ENCODE measurements around the gene TSPAN5. TPM values are rescaled to one million over a fixed set of nuclear protein-coding genes. Genes with fewer than 3 reads are reported as not detected.

Gene TSPAN5
- polyA plus RNA-seq, 1 donor from 2014 or later = 18.8 TPM

DNA sequence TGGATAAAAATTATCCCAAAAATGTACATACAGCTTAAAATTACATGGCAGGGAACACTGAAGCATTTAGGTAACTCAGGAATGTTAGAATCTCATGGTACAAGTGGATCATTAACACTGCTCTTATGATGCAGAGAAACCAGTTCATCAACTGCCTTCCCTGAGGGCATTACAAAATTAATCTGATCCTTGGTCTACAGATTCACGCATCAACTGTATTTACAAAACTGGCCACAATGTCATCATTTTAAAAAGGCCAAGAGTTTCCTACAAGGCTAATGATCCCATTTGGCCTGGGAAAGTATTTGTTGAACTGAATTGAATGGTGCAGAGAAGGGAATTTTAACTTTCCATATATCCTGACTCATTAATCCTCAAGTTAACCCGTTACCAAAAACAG is 84.6 kb downstream of the TSPAN5 start:
- Histone ChIP-seq H3F3A (ENCODE audit: insufficient read depth, low read length, poor library complexity, severe bottlenecking) (no peaks in the 10 kb centered on the region), H3K27me3 (ENCODE audit: insufficient read depth, low read depth, low read length) (no peaks in the 10 kb centered on the region), H2AFZ (ENCODE audit: low read depth, low read length) (no peak overlapping the region), H3K9me3 (ENCODE audit: low read length) (no peaks in the 10 kb centered on the region), H4K20me1 (ENCODE audit: insufficient read depth) (no peaks in the 10 kb centered on the region), H3K79me2 (replicated peaks; ENCODE audit: insufficient read depth, low read length) (no peaks in the 10 kb centered on the region), H3K9ac (ENCODE audit: low read length) (no peak overlapping the region), H3K4me3 (ENCODE audit: low read length) (no peak overlapping the region), H3K4me2 (ENCODE audit: low read length) (no peak overlapping the region), H3K27ac (ENCODE audit: low read length) (no peak overlapping the region), H3K36me3 (ENCODE audit: insufficient read depth, low read length) (no peaks in the 10 kb centered on the region), H3K9me2 (ENCODE audit: insufficient read depth, low read length) (no peaks in the 10 kb centered on the region)
- TF ChIP-seq, protein P1, sequence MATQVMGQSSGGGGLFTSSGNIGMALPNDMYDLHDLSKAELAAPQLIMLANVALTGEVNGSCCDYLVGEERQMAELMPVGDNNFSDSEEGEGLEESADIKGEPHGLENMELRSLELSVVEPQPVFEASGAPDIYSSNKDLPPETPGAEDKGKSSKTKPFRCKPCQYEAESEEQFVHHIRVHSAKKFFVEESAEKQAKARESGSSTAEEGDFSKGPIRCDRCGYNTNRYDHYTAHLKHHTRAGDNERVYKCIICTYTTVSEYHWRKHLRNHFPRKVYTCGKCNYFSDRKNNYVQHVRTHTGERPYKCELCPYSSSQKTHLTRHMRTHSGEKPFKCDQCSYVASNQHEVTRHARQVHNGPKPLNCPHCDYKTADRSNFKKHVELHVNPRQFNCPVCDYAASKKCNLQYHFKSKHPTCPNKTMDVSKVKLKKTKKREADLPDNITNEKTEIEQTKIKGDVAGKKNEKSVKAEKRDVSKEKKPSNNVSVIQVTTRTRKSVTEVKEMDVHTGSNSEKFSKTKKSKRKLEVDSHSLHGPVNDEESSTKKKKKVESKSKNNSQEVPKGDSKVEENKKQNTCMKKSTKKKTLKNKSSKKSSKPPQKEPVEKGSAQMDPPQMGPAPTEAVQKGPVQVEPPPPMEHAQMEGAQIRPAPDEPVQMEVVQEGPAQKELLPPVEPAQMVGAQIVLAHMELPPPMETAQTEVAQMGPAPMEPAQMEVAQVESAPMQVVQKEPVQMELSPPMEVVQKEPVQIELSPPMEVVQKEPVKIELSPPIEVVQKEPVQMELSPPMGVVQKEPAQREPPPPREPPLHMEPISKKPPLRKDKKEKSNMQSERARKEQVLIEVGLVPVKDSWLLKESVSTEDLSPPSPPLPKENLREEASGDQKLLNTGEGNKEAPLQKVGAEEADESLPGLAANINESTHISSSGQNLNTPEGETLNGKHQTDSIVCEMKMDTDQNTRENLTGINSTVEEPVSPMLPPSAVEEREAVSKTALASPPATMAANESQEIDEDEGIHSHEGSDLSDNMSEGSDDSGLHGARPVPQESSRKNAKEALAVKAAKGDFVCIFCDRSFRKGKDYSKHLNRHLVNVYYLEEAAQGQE (IDR thresholded peaks at IDR 0.05; ENCODE audit: borderline replicate concordance) = no peak
- TF ChIP-seq, protein P2, sequence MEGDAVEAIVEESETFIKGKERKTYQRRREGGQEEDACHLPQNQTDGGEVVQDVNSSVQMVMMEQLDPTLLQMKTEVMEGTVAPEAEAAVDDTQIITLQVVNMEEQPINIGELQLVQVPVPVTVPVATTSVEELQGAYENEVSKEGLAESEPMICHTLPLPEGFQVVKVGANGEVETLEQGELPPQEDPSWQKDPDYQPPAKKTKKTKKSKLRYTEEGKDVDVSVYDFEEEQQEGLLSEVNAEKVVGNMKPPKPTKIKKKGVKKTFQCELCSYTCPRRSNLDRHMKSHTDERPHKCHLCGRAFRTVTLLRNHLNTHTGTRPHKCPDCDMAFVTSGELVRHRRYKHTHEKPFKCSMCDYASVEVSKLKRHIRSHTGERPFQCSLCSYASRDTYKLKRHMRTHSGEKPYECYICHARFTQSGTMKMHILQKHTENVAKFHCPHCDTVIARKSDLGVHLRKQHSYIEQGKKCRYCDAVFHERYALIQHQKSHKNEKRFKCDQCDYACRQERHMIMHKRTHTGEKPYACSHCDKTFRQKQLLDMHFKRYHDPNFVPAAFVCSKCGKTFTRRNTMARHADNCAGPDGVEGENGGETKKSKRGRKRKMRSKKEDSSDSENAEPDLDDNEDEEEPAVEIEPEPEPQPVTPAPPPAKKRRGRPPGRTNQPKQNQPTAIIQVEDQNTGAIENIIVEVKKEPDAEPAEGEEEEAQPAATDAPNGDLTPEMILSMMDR (IDR thresholded peaks at IDR 0.05; ENCODE audit: poor library complexity, severe bottlenecking) = no peak
- TF ChIP-seq RAD21 (conservative IDR thresholded peaks at IDR 0.05) (no peak), SMC3 (conservative IDR thresholded peaks at IDR 0.05; ENCODE audit: poor library complexity) (no peak), MXI1 (conservative IDR thresholded peaks at IDR 0.05; ENCODE audit: poor library complexity, severe bottlenecking) (no peak), POLR2AphosphoS5 (IDR thresholded peaks at IDR 0.05) (no peak), EP300 (conservative IDR thresholded peaks at IDR 0.05; ENCODE audit: poor library complexity, severe bottlenecking) (no peak), EZH2 (IDR thresholded peaks at IDR 0.05; ENCODE audit: borderline replicate concordance, insufficient read depth, low read length, poor library complexity, severe bottlenecking) (no peak), TAF1 (IDR thresholded peaks at IDR 0.05; ENCODE audit: low read depth) (no peak)

DNA sequence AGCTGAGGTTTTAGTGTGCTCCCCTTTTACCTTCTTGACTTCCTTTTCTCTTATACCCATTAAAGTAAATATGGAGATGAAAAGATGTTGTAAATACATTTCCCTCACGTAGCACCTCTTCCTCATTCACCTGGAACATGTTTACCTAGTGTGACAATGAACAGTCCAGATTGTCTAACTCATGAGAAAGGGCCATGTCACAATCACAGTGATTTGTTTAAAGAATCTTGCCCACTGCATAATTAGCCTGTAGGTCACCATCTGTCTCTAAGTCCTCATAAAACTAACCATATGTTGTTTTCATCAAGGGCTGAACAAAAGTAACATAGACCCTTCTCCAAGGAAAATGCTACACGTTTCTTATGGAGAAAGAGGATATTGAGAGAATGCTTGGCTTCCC is 85.7 kb downstream of the TSPAN5 start:
- no peaks in the 10 kb centered on the region for H3K9me2 ChIP-seq (ENCODE audit: insufficient read depth, low read length)
- no peak overlapping the region for H3K9ac ChIP-seq (ENCODE audit: low read length)
- no peak for TF ChIP-seq EZH2 (IDR thresholded peaks at IDR 0.05; ENCODE audit: borderline replicate concordance, insufficient read depth, low read length, poor library complexity, severe bottlenecking)
- TF ChIP-seq, protein P1 (IDR thresholded peaks at IDR 0.05; ENCODE audit: borderline replicate concordance) = no peak
- TF ChIP-seq, protein P2 (IDR thresholded peaks at IDR 0.05; ENCODE audit: poor library complexity, severe bottlenecking) = no peak
- TF ChIP-seq EP300 (conservative IDR thresholded peaks at IDR 0.05; ENCODE audit: poor library complexity, severe bottlenecking) = no peak
- no peak for TF ChIP-seq SMC3 (conservative IDR thresholded peaks at IDR 0.05; ENCODE audit: poor library complexity)
- no peak for TF ChIP-seq POLR2AphosphoS5 (IDR thresholded peaks at IDR 0.05)
- no peak for TF ChIP-seq MXI1 (conservative IDR thresholded peaks at IDR 0.05; ENCODE audit: poor library complexity, severe bottlenecking)
- no peak for TF ChIP-seq TAF1 (IDR thresholded peaks at IDR 0.05; ENCODE audit: low read depth)
- no peak overlapping the region for H2AFZ ChIP-seq (ENCODE audit: low read depth, low read length)
- H3K27me3 ChIP-seq (ENCODE audit: insufficient read depth, low read depth, low read length) = no peaks in the 10 kb centered on the region
- no peak overlapping the region for H3K4me2 ChIP-seq (ENCODE audit: low read length)
- H3F3A ChIP-seq (ENCODE audit: insufficient read depth, low read length, poor library complexity, severe bottlenecking) = no peaks in the 10 kb centered on the region
- no peaks in the 10 kb centered on the region for H4K20me1 ChIP-seq (ENCODE audit: insufficient read depth)
- H3K36me3 ChIP-seq (ENCODE audit: insufficient read depth, low read length) = no peaks in the 10 kb centered on the region
- no peaks in the 10 kb centered on the region for H3K79me2 ChIP-seq (replicated peaks; ENCODE audit: insufficient read depth, low read length)
- no peak overlapping the region for H3K27ac ChIP-seq (ENCODE audit: low read length)
- no peak overlapping the region for H3K4me3 ChIP-seq (ENCODE audit: low read length)
- no peaks in the 10 kb centered on the region for H3K9me3 ChIP-seq (ENCODE audit: low read length)

All from neural cell (in vitro differentiated cells).